ENCODE data around the gene FYN. TPM values are rescaled to one million over a fixed set of nuclear protein-coding genes. Genes with fewer than 3 reads are reported as not detected.

Gene FYN
- total and polyA plus RNA-seq, 2 of the 13 experiments (the other 11 are each of a cell fraction or from before 2014, with no cell fraction given): 15.5 to 24.6 TPM

GRCh38 chr6:111824608-111825337, 48.5 kb downstream of the FYN start:
- in situ Hi-C loops (cut with HindIII; ENCODE audit: extremely low pct_ligation_motif_present, low pct_unique_long_range_greater_than_20kb): no loop called here
- Histone ChIP-seq H3K27me3 (ENCODE audit: control insufficient read depth in 1 of 2, insufficient read depth in 2 of 2, low read length in 2 of 2) (no peaks in the 10 kb centered on the region), H3K4me3 (replicated peaks in 1 of 3; ENCODE audit: insufficient read depth in 1 of 3, low read depth in 2 of 3, low read length in 3 of 3) (no peak overlapping the region), H3K4me1 (ENCODE audit: insufficient read depth, low read length) (peaks cover 23% of the 10 kb centered on the region), H3K27ac (ENCODE audit: extremely low read length, insufficient read depth, low read length) (no peak overlapping the region), H3K9me3 (ENCODE audit: low read length) (no peaks in the 10 kb centered on the region), H3K36me3 (replicated peaks in 1 of 2; ENCODE audit: control insufficient read depth in 1 of 2, insufficient read depth in 2 of 2, low read length in 2 of 2) (no peaks in the 10 kb centered on the region), H4K20me1 (ENCODE audit: insufficient read depth, low read length) (no peaks in the 10 kb centered on the region), H2AFZ (ENCODE audit: low read length) (no peak overlapping the region), H3K79me2 (ENCODE audit: insufficient read depth, low read length) (no peaks in the 10 kb centered on the region), H3K4me2 (ENCODE audit: low read depth, low read length) (no peak overlapping the region), H3K9ac (ENCODE audit: insufficient read depth, low read depth, low read length) (no peak overlapping the region)
- intact Hi-C loops (cut with micrococcal nuclease; ENCODE audit: unreplicated experiment): no loop called here
- no peak for ATAC-seq
- BruUV-seq (replicated peaks): no TSS peak
- 60% methylated on average over 4 of the region's 4 CpGs for WGBS (ENCODE audit: low lambda C conversion rate)
- FAIRE-seq: no peak
- DNase-seq (ENCODE audit: low spot score): no peak
- CTCF ChIA-PET (ENCODE audit: low intra/inter-chr PET ratio, low total read pairs): no interaction called here
- no peak for TF ChIP-seq HNF1B (CRISPR knock-in tag; IDR thresholded peaks at IDR 0.05)
- TF ChIP-seq REST (IDR thresholded peaks at IDR 0.05; ENCODE audit: borderline replicate concordance in 1 of 2, low read depth in 1 of 2, low read length in 2 of 2): peak in 1 of 2 experiments; percentile 61; a peak in 2 of 4 replicates
- POLR2A ChIA-PET: interaction anchor here (1.2 kb wide), 1 partner anchor 269 kb away, joined by 3 read pairs; no protein-coding TSS in a partner anchor

Measured in HepG2 (cell line).